MG63 (cell line): ENCODE results near the gene GFOD2. TPM values are rescaled to one million over a fixed set of nuclear protein-coding genes. Genes with fewer than 3 reads are reported as not detected.

Experiments used
- DNase-seq: peaks from one replicate; pipeline ENCODE4 v3.0.0-alpha.2; 2020
- H3K27me3 ChIP-seq: fragments of 250-450 bp; sonication (Bioruptor Pico); 2 replicates; pipeline ENCODE4 v1.5.1; 2020; ENCODE audit warnings: mild to moderate bottlenecking, moderate library complexity
- H3K36me3 ChIP-seq: fragments of 250-450 bp; sonication (Bioruptor Pico); 2 replicates; pipeline ENCODE4 v1.5.1; 2020; ENCODE audit warnings: mild to moderate bottlenecking, moderate library complexity
- H3K4me3 ChIP-seq: fragments of 250-450 bp; sonication (Bioruptor Pico); 2 replicates; pipeline ENCODE4 v1.5.1; 2020; ENCODE audit warnings: mild to moderate bottlenecking, moderate library complexity
- H3K9me3 ChIP-seq: fragments of 250-450 bp; sonication (Bioruptor Pico); 2 replicates; pipeline ENCODE4 v1.5.1; 2020; ENCODE audit warnings: mild to moderate bottlenecking, moderate library complexity
- total RNA-seq: library from RNA; depleted of rRNA; stranded (reverse); fragments of >200 nt; shearing (Covaris generic); gene quantifications from 2 replicates; pipeline ENCODE4 v1.2.3, GENCODE V29; 2014; ENCODE audit warnings: low replicate concordance

Gene GFOD2
- total RNA-seq, 1 experiment from 2014 or later = 13.4 TPM

DNA sequence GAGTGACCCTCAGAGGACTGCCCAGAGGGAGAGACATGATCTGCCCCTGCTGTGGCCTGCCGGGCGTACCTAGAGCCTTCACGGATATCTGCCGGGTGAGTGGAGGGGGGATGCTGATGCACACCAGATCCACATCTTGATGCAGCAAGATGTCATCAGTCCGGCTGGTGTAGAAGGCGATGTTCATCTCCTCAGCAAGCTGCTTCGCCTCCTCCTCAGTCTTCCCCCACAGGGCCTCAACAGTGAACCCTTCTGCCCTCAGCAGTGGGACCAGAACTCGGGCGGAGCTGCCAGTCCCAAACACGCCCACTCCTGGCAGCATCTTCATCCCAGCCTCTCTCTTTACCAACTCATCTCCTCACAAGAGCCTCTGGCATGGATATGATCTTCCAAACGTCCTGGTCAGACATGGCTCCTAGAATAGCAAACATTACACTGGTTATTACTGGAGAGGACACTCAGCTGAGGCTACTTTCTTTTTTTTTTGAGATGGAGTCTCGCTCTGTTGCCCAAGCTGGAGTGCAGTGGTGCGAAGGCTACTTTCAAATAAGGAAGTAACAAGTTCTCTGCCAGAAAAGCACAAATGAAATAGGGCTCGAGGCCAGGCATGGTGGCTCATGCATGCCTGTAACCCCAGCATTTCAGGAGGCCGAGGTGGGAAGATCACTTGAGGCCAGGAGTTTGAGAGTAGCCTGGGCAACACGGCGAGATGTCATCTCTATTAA, 33.6 kb downstream of the GFOD2 start:
- no peaks in the 10 kb centered on the region for H3K27me3 ChIP-seq
- H3K9me3 ChIP-seq = no peaks in the 10 kb centered on the region
- no peak overlapping the region for H3K4me3 ChIP-seq
- no peak for DNase-seq
- no peaks in the 10 kb centered on the region for H3K36me3 ChIP-seq

DNA sequence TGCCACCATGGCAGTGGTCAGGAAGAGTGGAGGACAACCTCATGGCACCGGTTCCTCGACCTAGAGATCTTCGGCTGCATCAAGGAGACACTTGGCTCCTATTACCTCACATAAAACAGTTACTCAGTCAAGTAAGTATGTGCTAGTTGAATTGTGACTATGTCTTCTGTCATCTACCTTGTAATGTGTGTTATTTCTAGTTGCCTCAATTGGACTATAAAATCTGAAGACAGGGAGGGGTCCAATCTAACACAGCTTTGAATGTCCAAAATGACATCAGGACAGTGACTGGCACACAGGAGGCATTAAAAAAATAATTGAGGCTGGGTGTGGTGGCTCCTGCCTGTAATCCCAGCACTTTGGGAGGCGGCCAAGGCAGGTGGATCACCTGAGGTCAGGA, 35.3 kb downstream of the GFOD2 start:
- H3K4me3 ChIP-seq = no peak overlapping the region
- no peaks in the 10 kb centered on the region for H3K36me3 ChIP-seq
- H3K9me3 ChIP-seq = no peaks in the 10 kb centered on the region
- no peak for DNase-seq
- no peaks in the 10 kb centered on the region for H3K27me3 ChIP-seq

DNA sequence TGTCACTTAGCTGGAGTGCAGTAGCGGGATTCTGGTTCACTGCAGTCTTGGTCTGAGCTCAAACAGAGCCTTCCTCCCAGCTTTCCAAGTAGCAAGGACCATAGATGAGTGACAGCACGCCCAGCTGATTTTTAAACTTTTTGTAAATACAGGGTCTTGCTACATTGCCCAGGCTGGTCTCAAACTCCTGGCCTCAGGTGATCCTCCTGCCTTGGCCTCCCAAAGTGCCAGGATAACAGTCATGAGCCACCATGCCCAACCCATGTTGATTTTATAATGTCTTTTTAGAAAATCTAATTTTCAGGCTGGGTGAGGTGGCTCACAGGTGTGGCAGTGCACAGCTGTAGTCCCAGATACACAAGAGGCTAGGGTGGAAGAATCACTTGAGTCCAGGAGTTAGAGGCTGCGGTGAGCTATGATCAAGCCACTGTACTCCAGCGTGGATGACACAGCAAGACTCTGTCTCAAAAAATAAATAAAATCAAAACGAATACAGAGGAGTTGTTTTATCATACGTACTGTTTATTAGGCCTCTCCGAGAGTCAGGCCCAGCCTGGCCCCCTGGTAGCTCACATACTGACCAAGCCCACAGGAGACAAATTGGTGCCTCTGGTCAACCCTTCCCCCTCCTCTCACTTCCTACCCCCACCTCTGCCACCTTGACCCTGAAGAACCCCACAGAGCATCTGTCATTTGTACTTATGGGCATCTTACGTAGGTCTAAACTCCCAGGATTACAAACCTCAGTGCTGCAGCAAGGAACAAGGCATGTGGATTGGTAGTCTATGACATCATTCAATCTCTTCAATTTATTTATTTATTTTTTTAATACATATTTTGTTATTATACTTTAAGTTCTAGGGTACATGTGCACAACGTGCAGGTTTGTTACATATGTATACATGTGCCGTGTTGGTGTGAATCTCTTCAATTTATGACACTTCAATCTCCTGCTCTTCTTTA, 38.9 kb downstream of the GFOD2 start:
- H3K4me3 ChIP-seq = no peak overlapping the region

DNA sequence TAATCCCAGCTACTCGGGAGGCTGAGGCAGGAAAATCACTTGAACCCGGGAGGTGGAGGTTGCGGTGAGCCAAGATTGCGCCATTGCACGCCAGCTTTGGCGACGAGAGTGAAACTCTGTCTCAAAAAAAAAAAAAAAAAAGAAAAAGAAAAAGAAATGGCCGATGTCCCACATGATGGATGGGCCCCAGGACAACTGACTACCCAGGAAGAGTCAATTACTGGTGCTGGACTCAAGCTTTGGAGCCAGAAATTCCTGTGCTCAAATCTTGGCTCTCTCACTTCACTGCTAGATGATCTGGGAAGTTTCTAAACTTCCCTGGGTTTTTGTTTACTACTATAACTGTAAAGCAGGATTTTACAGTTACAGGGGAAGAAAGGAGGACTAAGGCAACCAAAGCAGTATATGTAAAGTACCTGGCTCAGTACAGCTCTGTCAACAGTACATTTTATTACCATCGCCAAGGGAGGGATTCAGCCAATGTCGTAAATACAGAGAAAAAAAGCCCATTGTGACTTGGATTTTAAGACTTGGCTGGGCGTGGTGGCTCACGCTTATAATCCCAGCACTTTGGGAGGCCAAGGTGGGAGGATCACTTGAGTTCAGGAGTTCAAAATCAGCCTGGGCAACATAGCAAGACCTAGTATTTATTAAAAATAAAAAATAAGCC, 40.6 kb downstream of the GFOD2 start:
- Histone ChIP-seq H3K4me3 (no peak overlapping the region), H3K27me3 (no peaks in the 10 kb centered on the region), H3K9me3 (no peaks in the 10 kb centered on the region), H3K36me3 (no peaks in the 10 kb centered on the region)
- no peak for DNase-seq

More for the DNA sequence above, 38.9 kb downstream of the GFOD2 start:
- DNase-seq = no peak
- Histone ChIP-seq H3K27me3 (no peaks in the 10 kb centered on the region), H3K9me3 (no peaks in the 10 kb centered on the region), H3K36me3 (no peaks in the 10 kb centered on the region)

DNA sequence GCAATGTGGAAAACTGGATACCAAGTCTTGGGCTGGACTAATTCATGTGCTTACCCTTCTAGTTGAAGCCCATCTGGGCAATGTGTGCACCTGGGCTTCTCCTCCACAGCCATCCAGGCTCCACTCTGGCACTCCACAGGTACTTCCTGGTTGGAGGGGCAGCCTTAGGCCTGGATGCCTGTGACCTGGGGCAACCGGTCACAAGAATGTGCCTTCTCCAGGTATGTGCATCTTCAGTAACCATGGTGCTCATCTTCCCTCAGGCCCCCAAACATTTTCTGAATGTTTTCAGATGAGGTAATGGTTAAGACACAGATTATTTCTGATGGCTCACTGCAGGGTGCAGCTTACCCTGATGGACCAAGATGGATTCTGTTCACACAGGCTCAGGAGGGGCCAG, 41.4 kb downstream of the GFOD2 start:
- no peaks in the 10 kb centered on the region for H3K9me3 ChIP-seq
- no peaks in the 10 kb centered on the region for H3K27me3 ChIP-seq
- no peaks in the 10 kb centered on the region for H3K36me3 ChIP-seq
- no peak overlapping the region for H3K4me3 ChIP-seq
- DNase-seq = no peak

DNA sequence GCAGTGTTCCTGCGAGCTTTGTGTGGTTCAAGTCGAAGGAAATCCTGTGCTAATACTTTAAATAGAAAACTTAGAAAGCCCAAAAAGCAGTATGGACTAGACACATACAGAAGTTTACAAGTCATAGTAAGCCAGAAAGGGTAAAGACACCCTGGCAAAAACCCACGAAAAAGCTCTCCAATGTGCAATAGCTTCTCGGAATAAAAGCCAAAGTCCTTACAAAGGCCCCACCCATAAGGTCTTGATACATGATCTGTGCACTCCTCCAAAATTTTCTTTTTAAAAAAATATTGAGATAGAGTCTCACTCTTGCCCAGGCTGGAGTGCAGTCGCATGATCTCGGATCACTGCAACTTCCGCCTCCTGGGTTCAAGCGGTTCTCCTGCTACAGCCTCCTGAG, 42.2 kb downstream of the GFOD2 start:
- Histone ChIP-seq H3K4me3 (no peak overlapping the region), H3K9me3 (no peaks in the 10 kb centered on the region), H3K27me3 (no peaks in the 10 kb centered on the region), H3K36me3 (no peaks in the 10 kb centered on the region)
- DNase-seq = no peak

DNA sequence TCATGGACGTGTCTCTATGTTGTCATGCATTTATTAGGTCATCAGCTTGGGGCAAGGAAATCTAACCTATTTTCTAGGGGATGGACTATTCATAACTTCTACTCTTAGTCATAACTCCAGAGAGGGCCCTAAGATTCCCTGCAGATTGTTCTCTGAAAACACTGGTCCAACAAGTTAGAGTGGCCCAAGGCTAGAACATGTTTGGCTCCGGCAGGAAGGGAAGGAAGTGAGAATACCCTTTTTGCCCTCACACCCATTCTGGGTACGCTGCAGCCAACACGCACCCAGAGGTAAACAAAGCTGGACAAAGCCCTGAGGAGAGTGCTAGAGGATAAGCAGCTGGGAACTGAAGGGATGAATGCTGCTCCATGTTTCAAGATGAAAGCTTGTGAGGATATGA, 42.6 kb downstream of the GFOD2 start:
- Histone ChIP-seq H3K36me3 (no peaks in the 10 kb centered on the region), H3K4me3 (no peak overlapping the region), H3K27me3 (no peaks in the 10 kb centered on the region), H3K9me3 (no peaks in the 10 kb centered on the region)
- no peak for DNase-seq

DNA sequence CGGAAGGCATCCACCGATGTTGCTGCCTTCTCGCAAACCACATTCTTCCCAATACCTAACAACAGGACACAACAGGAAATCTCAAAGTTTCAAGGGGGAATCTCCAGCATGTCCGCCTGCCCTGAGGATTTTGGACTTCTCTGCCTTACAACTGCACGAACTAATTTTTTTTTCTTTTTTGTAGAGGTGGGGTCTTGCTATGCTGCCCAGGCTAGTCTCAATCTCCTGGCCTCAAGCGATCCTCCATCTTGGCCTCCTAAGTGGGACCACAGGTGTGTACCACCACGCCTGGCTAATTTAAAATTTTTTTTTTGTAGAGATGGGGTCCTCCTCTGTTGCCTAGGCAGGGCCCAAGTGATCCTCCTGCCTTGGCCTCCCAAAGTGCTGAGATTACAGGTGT, 43.1 kb downstream of the GFOD2 start:
- no peaks in the 10 kb centered on the region for H3K9me3 ChIP-seq
- H3K36me3 ChIP-seq = no peaks in the 10 kb centered on the region
- no peak overlapping the region for H3K4me3 ChIP-seq
- no peak for DNase-seq
- H3K27me3 ChIP-seq = no peaks in the 10 kb centered on the region

DNA sequence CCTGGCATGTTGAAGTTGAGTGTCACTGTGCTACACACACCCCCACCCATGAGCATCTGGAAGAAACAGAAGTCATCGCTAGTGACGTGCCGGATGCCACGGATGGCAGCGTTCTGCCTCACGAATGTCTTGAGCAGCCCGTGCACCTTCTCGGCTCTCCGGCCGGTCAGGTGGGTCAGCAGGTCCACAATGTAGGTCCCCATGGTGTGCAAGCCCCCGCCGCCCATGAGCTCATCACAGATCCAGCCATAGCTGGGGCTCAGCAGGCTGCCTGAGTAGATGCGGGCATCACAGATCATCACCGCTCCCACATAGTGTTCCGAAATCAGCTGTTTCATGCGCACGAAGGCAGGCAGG, 43.6 kb downstream of the GFOD2 start:
- Histone ChIP-seq H3K36me3 (no peaks in the 10 kb centered on the region), H3K4me3 (no peak overlapping the region), H3K9me3 (no peaks in the 10 kb centered on the region), H3K27me3 (no peaks in the 10 kb centered on the region)
- no peak for DNase-seq

DNA sequence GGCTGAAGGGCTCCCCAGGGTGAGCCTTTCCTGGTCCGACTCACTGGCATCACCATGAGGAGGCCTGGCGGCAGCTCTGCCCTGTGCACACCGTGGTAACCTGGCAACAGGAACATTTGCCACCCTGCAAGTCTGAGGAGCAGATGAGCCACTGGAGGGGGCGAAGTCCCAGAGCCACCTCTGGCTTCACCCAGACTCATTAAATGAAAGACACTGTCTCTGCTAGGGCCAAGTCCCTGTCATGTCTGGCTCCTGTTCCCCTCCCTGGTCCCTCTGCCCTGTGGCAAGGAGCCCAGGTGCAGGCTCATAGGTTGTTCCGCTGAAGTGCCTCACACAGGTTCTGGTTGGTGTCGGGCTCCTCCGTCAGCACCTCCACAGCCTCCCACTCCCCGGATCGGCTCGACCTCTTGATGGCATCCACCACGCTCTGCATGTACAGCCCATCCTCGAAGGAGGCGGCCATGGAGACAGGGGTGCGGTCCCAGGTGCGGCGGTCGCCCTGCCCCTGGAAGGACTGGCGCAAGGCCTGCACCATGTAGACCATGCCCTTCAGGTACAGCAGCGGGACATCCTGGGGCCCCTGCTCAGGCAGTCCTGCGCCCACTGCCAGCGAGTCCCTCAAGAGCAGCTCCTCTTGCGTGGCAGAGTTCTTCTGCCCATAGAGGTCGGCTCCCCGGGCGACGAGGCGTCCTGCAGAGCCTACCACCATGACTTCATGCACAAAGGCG, 44.1 kb downstream of the GFOD2 start:
- Histone ChIP-seq H3K27me3 (no peaks in the 10 kb centered on the region), H3K9me3 (no peaks in the 10 kb centered on the region), H3K36me3 (no peaks in the 10 kb centered on the region), H3K4me3 (no peak overlapping the region)
- DNase-seq = no peak

DNA sequence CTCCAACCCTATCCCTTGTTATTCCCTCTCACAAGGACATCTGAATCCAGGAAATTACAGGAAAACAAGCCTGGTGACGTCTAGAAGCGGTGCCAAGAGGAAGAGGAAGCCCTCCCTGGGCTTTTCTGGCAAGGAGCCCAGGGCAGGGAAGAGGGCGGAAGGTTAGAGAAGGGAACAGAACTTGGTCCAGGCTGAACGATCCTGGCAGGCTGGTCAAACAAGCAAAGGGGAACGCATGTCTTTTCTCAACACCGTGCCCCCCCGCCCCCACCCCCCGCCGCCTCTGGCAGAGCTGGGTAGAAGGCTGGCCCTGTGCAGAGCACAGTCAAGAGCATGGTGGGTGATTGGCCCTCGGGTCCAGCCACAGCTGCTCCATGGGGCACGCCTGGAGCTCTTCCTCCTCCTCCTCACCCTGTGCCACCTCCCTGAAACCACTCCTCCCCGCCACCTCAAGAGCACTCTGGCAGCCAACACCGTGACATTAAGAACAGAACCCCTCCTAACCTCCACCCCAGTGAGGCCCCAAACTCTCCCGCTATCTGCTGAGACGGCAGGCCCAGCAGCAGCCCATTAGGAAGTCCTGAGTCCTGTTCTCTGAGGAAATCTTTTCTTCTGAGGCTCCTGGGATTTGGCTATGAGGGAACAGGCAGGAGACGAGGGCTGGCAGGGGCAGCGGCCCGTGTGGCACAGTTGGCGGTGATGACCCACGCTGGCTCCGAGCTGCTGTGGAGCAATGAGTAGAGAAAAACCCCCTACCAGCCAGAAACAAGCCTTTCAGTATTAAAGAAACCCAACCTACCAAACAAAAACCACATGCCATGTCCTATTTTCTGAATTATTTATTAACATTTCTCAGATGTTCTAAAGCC, 45.2 kb downstream of the GFOD2 start:
- DNase-seq = no peak
- Histone ChIP-seq H3K27me3 (no peaks in the 10 kb centered on the region), H3K36me3 (no peaks in the 10 kb centered on the region), H3K9me3 (no peaks in the 10 kb centered on the region), H3K4me3 (no peak overlapping the region)

DNA sequence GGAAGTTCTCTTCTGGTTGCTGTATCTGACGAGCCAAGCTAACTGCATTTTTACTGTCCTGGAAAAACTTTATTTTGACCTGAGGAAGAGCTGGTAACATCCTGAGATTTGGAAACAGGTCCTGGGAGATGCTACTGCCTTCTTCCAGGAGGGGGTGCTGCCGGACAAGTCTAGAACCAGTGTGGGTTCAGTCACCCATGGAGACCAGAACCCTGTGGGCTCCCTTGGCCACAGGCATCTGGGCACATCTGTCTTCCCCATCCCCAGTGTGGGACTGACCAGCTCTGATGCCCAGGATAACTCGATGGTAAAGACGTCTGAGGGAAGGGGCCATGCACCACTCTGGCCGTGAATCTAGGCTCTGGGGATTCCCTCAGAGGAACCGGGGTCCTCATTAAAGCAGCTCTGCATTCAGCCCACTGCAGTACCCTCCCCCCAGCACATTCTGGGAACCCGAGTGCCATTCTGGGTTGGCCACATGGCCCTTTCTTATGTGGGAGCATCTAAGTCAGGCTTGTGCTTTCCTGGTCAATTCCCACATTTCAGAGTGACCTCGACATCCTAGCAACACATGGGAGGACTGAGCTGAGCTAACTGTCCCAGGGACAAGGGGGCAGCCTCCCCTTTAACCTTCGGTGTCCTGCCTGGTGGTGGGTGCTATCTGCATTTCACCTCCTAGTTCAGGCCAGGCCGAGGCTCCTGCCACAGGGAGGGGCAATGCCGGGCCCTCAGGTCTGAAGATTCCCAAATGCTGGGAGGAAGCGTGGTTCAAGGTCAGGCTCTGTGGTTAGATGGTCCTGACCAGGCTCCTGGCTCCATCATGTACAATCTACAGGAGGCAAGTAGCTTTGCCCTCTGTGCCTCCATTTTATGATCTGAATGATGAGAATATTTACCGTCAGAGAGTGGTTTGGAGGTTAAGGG, 46.1 kb downstream of the GFOD2 start:
- H3K27me3 ChIP-seq = no peaks in the 10 kb centered on the region
- H3K9me3 ChIP-seq = no peaks in the 10 kb centered on the region
- no peaks in the 10 kb centered on the region for H3K36me3 ChIP-seq
- DNase-seq = peak; percentile 46
- no peak overlapping the region for H3K4me3 ChIP-seq

DNA sequence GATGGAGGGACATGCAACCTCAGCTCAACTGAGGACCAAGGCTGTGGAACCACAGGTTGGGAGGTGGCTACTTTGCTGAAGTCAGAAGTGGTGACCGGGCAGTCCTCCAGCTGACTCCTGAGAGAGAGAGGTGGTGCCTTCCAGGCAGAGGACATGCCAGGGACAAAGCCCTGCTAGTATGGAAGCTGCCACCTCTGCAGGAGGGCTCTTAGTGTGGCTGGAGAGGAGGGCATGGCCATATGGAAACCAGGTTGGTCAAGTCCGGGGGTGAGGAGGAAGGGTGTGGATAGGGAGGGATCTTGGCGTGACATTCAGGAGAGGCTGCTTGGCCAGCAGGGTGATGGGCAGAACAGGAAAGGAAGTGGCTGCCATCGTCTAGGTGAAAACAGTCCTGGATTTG, 46.8 kb downstream of the GFOD2 start:
- Histone ChIP-seq H3K9me3 (no peaks in the 10 kb centered on the region), H3K4me3 (no peak overlapping the region), H3K27me3 (no peaks in the 10 kb centered on the region), H3K36me3 (no peaks in the 10 kb centered on the region)
- DNase-seq = no peak

DNA sequence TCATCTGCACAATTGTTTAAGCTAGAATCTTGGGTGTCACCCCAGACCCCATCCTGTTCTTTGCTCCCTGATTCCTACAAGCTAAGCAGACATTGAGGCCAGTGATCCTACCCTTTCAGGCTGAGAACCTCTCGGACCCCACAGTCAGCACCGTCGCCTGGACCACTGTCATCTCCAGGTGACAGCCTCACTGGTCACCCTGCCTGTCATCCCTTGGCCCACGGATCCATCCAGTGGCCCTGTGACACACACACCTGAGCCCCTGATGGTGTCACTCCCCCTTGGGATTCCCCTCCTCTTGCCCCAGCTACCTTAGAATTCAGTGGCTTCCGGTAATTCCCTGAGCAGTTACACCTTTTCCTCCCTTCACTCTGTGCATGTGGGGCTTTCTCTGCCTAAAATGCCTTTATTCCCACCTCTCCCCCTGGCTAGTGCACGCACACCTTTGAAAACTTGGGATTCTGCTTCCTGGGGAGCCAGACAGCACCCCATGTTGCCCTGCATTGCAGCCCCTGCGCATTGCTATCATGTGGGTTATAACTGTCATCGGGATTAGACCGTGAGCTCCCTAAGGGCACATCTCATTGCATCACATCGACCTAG, 49.5 kb downstream of the GFOD2 start:
- no peak overlapping the region for H3K4me3 ChIP-seq
- no peaks in the 10 kb centered on the region for H3K27me3 ChIP-seq
- DNase-seq = no peak
- H3K9me3 ChIP-seq = no peaks in the 10 kb centered on the region
- H3K36me3 ChIP-seq = no peaks in the 10 kb centered on the region
